ENCODE data around the gene RBM7. TPM values are rescaled to one million over a fixed set of nuclear protein-coding genes. Genes with fewer than 3 reads are reported as not detected.

The RBM7 gene
- total and polyA plus RNA-seq, 2 of the 13 experiments (the other 11 are each of a cell fraction or from before 2014, with no cell fraction given): 30.5 to 32.3 TPM

GRCh38 chr11:114375052-114375451, 25.4 kb upstream of the RBM7 start:
- in situ Hi-C loops (cut with HindIII; ENCODE audit: extremely low pct_ligation_motif_present, low pct_unique_long_range_greater_than_20kb): no loop called here
- H2AFZ ChIP-seq (ENCODE audit: low read length): no peak overlapping the region
- CTCF ChIA-PET (ENCODE audit: low intra/inter-chr PET ratio, low total read pairs): no interaction called here
- intact Hi-C loops (cut with micrococcal nuclease; ENCODE audit: unreplicated experiment): no loop called here
- TF ChIP-seq KIAA2018 (CRISPR knock-in tag; IDR thresholded peaks at IDR 0.05; ENCODE audit: borderline replicate concordance) (no peak), ZNF580 (CRISPR knock-in tag; IDR thresholded peaks at IDR 0.05; ENCODE audit: borderline replicate concordance, low read depth) (no peak)
- no peaks in the 10 kb centered on the region for H4K20me1 ChIP-seq (ENCODE audit: insufficient read depth, low read length)
- H3K79me2 ChIP-seq (ENCODE audit: insufficient read depth, low read length): no peaks in the 10 kb centered on the region
- H3K27me3 ChIP-seq (ENCODE audit: control insufficient read depth in 1 of 2, insufficient read depth in 2 of 2, low read length in 2 of 2): peaks cover 4 to 10% of the 10 kb centered on the region in 2 experiments; a peak in 4 of 5 replicates
- H3K36me3 ChIP-seq (replicated peaks in 1 of 2; ENCODE audit: control insufficient read depth in 1 of 2, insufficient read depth in 2 of 2, low read length in 2 of 2): no peaks in the 10 kb centered on the region
- no peak for DNase-seq (ENCODE audit: low spot score)
- FAIRE-seq: no peak
- 55% methylated on average over 3 of the region's 3 CpGs for WGBS (ENCODE audit: low lambda C conversion rate)
- no peaks in the 10 kb centered on the region for H3K9me3 ChIP-seq (ENCODE audit: low read length)
- no peak overlapping the region for H3K4me3 ChIP-seq (replicated peaks in 1 of 3; ENCODE audit: insufficient read depth in 1 of 3, low read depth in 2 of 3, low read length in 3 of 3)
- H3K27ac ChIP-seq (ENCODE audit: extremely low read length, insufficient read depth, low read length): no peak overlapping the region
- no peak overlapping the region for H3K9ac ChIP-seq (ENCODE audit: insufficient read depth, low read depth, low read length)
- POLR2A ChIA-PET: no interaction called here
- no TSS peak for BruUV-seq (replicated peaks)
- H3K4me1 ChIP-seq (ENCODE audit: insufficient read depth, low read length): no peaks in the 10 kb centered on the region
- ATAC-seq: no peak
- H3K4me2 ChIP-seq (ENCODE audit: low read depth, low read length): no peak overlapping the region
